IgD-negative memory B cell (primary cell): ENCODE measurements around the gene ZBTB3. TPM values are rescaled to one million over a fixed set of nuclear protein-coding genes. Genes with fewer than 3 reads are reported as not detected.
A peak's percentile ranks its signal among the peaks of the same experiment; 100 is the strongest.

ENCODE experiments used
- H3K27ac Mint-ChIP-seq, 3 donors: one replicate each; pipeline ENCODE4 v1.8.0; 2020 to 2022; ENCODE audit warnings: mild to moderate bottlenecking in 3 of 3, mixed read lengths in 3 of 3, moderate library complexity in 1 of 3
- H3K27me3 Mint-ChIP-seq: one replicate; pipeline ENCODE4 v1.8.0; 2021; ENCODE audit warnings: mixed read lengths
- H3K36me3 Mint-ChIP-seq: one replicate; pipeline ENCODE4 v1.8.0; 2020; ENCODE audit warnings: mild to moderate bottlenecking, mixed read lengths
- H3K4me1 Mint-ChIP-seq, 3 donors: one replicate each; pipeline ENCODE4 v1.8.0; 2020 to 2022; ENCODE audit warnings: mixed read lengths in 3 of 3, mild to moderate bottlenecking in 1 of 3
- H3K4me3 Mint-ChIP-seq, 4 donors: one replicate each; pipeline ENCODE4 v1.8.0; 2020 to 2022; ENCODE audit warnings: mild to moderate bottlenecking in 4 of 4, mixed read lengths in 4 of 4, moderate library complexity in 3 of 4
- H3K9me3 Mint-ChIP-seq, 3 donors: one replicate each; pipeline ENCODE4 v1.8.0; 2020 to 2021; ENCODE audit warnings: mixed read lengths in 3 of 3, mild to moderate bottlenecking in 1 of 3
- polyA plus RNA-seq: library from polyadenylated mRNA; unstranded; fragments of 300-500 nt; fragmentation: Illumina TruSeq; gene quantifications from one replicate; pipeline ENCODE4 v1.2.3, GENCODE V29; 2021

The ZBTB3 gene
- polyA plus RNA-seq, 1 donor from 2014 or later: 5.0 TPM

DNA sequence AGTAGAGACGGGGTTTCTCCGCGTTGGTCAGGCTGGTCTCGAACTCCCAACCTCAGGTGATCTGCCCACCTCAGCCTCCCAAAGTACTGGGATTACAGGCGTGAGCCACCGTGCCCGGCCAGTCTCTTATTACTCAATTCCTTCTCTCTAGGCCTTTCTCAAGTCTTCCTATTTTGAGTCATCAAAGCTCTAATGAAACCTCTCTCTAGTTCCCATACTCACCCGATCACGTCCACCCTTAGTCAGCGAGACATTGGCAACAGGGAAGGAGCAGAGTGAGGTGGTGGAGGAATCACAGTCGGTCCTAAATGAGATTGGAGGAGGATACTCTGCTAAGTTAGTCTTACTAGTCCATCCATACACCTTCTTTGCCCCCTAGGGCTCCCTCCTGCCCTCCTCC lies 51.7 kb downstream of the ZBTB3 start:
- no peaks in the 10 kb centered on the region for H3K27me3 Mint-ChIP-seq
- peak overlapping the region in 1 of 4 donors; percentile 36 for H3K4me3 Mint-ChIP-seq
- no peak overlapping the region for H3K27ac Mint-ChIP-seq
- H3K36me3 Mint-ChIP-seq: peaks cover 5% of the 10 kb centered on the region
- no peaks in the 10 kb centered on the region for H3K9me3 Mint-ChIP-seq
- H3K4me1 Mint-ChIP-seq: peaks cover 8 to 13% (median 13%) of the 10 kb centered on the region in 3 donors

Other genes with a start within 250 kb of the ZBTB3 start
- gene AHNAK, start 207.4 kb downstream of the ZBTB3 start, polyA plus RNA-seq: 107 TPM
- gene EEF1G, start 180.3 kb downstream of the ZBTB3 start, polyA plus RNA-seq: 1,657 TPM
- gene TUT1, start 162.6 kb downstream of the ZBTB3 start, polyA plus RNA-seq: 19.2 TPM
- gene MTA2, start 152.3 kb downstream of the ZBTB3 start, polyA plus RNA-seq: 32.9 TPM
- gene EML3, start 141.4 kb downstream of the ZBTB3 start, polyA plus RNA-seq: 13.8 TPM
- gene ROM1, start 140.9 kb downstream of the ZBTB3 start, polyA plus RNA-seq: 0.19 TPM
- 36.1 TPM for gene B3GAT3, start 132.2 kb downstream of the ZBTB3 start, polyA plus RNA-seq
- 112 TPM for gene GANAB, start 107.5 kb downstream of the ZBTB3 start, polyA plus RNA-seq
- 30.9 TPM for gene INTS5, start 100.9 kb downstream of the ZBTB3 start, polyA plus RNA-seq
- 96.3 TPM for gene C11orf98, start 89.0 kb downstream of the ZBTB3 start, polyA plus RNA-seq
- gene CSKMT, start 88.8 kb downstream of the ZBTB3 start, polyA plus RNA-seq: 6.3 TPM
- gene UQCC3, start 82.5 kb downstream of the ZBTB3 start, polyA plus RNA-seq: 13.7 TPM
- 6.2 TPM for gene LBHD1, start 81.9 kb downstream of the ZBTB3 start, polyA plus RNA-seq
- 228 TPM for gene UBXN1, start 75.1 kb downstream of the ZBTB3 start, polyA plus RNA-seq
- not detected for gene LRRN4CL, start 64.6 kb downstream of the ZBTB3 start, polyA plus RNA-seq
- gene BSCL2, start 46.7 kb downstream of the ZBTB3 start, polyA plus RNA-seq: 48.2 TPM
- 13.3 TPM for gene GNG3, start 46.5 kb downstream of the ZBTB3 start, polyA plus RNA-seq
- 2.8 TPM for gene HNRNPUL2, start 26.7 kb downstream of the ZBTB3 start, polyA plus RNA-seq
- 35.0 TPM for gene TTC9C, start 25.7 kb downstream of the ZBTB3 start, polyA plus RNA-seq
- gene POLR2G, start 7.4 kb upstream of the ZBTB3 start, polyA plus RNA-seq: 202 TPM
- 12.2 TPM for gene TAF6L, start 17.2 kb upstream of the ZBTB3 start, polyA plus RNA-seq
- gene TMEM179B, start 33.2 kb upstream of the ZBTB3 start, polyA plus RNA-seq: 101 TPM
- gene TMEM223, start 37.8 kb upstream of the ZBTB3 start, polyA plus RNA-seq: 39.1 TPM
- gene NXF1, start 51.3 kb upstream of the ZBTB3 start, polyA plus RNA-seq: 67.6 TPM
- gene STX5, start 77.9 kb upstream of the ZBTB3 start, polyA plus RNA-seq: 39.8 TPM
- not detected for gene TEX54, start 78.7 kb upstream of the ZBTB3 start, polyA plus RNA-seq
- 57.5 TPM for gene WDR74, start 85.4 kb upstream of the ZBTB3 start, polyA plus RNA-seq
- gene SLC3A2, start 126.7 kb upstream of the ZBTB3 start, polyA plus RNA-seq: 111 TPM
- gene CHRM1, start 167.2 kb upstream of the ZBTB3 start, polyA plus RNA-seq: not detected
- not detected for gene SLC22A6, start 230.8 kb upstream of the ZBTB3 start, polyA plus RNA-seq